HG03139 (cell line): ENCODE measurements around the gene CCDC71.

Source experiments
- ATAC-seq: cut with Tn5 transposase; IDR thresholded peaks from one replicate; pipeline ENCODE4 v1.9.1; 2021; ENCODE audit not compliant: unreplicated experiment

Gene CCDC71

GRCh38 chr3:49170744-49171118, 4.6 kb upstream of the CCDC71 start:
- ATAC-seq, result no peak

GRCh38 chr3:49166752-49167556, 823 bp upstream of the CCDC71 start:
- no peak for ATAC-seq

GRCh38 chr3:49164983-49165720, 979 bp downstream of the CCDC71 start:
- no peak for ATAC-seq

GRCh38 chr3:49163609-49164008, 2.5 kb downstream of the CCDC71 start:
- no peak for ATAC-seq

- ATAC-seq, result no peak
These were observed 3.2 kb downstream of the CCDC71 start for GRCh38 chr3:49162751-49163419.

GRCh38 chr3:49161808-49162530, 4.2 kb downstream of the CCDC71 start:
- no peak for ATAC-seq

GRCh38 chr3:49161197-49161596, 4.9 kb downstream of the CCDC71 start:
- ATAC-seq, result no peak

- ATAC-seq, result no peak
These were observed 7.3 kb downstream of the CCDC71 start for GRCh38 chr3:49158792-49159191.

- ATAC-seq, result no peak
These were observed 7.9 kb downstream of the CCDC71 start for GRCh38 chr3:49158103-49158709.

GRCh38 chr3:49157289-49157688, 8.8 kb downstream of the CCDC71 start:
- no peak for ATAC-seq

GRCh38 chr3:49153349-49153912, 12.7 kb downstream of the CCDC71 start:
- ATAC-seq, result no peak

GRCh38 chr3:49151610-49152009, 14.5 kb downstream of the CCDC71 start:
- ATAC-seq, result no peak

- ATAC-seq, result no peak
These were observed 18.0 kb downstream of the CCDC71 start for GRCh38 chr3:49148159-49148558.

- ATAC-seq, result no peak
These were observed 26.1 kb downstream of the CCDC71 start for GRCh38 chr3:49140080-49140479.

- ATAC-seq, result no peak
These were observed 30.6 kb downstream of the CCDC71 start for GRCh38 chr3:49135499-49135898.

- ATAC-seq, result no peak
These were observed 31.5 kb downstream of the CCDC71 start for GRCh38 chr3:49134471-49135265.

- ATAC-seq, result no peak
These were observed 32.7 kb downstream of the CCDC71 start for GRCh38 chr3:49133226-49133951.

GRCh38 chr3:49132437-49133225, 33.5 kb downstream of the CCDC71 start, which contains the start of gene LAMB2:
LAMB2 (minus strand) TSS chr3:49133050; CDS start chr3:49132867, 183 bp downstream.
- no peak for ATAC-seq
